Activated B cell treated with CpG ODN at 0.5 μM for 24 hours (primary cell): ENCODE data around the gene PDE3A. TPM values are rescaled to one million over a fixed set of nuclear protein-coding genes. Genes with fewer than 3 reads are reported as not detected.

Experiments used
- ATAC-seq: fragments of 200-7000 bp; cut with Tn5 transposase; one replicate; pipeline ENCODE4 v1.10.0; 2021; ENCODE audit warnings: low read depth, mild to moderate bottlenecking, moderate library complexity
- CTCF ChIA-PET: fragments of 350-600 bp; sonication (Branson Sonifier 250); formaldehyde crosslinking; loops from one replicate; lab custom pipeline; 2021; ENCODE audit warnings: antibody characterized with exemption; lab: Charles Lee
- POLR2A ChIA-PET: fragments of 350-600 bp; sonication (Branson Sonifier 250); formaldehyde crosslinking; loops from one replicate; lab custom pipeline; 2021; ENCODE audit warnings: antibody characterized with exemption; lab: Charles Lee
- DNase-seq: peaks from one replicate; pipeline ENCODE4 v3.0.0; 2022
- H3K27ac Mint-ChIP-seq: one replicate; pipeline ENCODE4 v1.8.0; 2020; ENCODE audit warnings: mixed read lengths
- H3K27me3 Mint-ChIP-seq: one replicate; pipeline ENCODE4 v1.8.0; 2021; ENCODE audit warnings: mixed read lengths
- H3K36me3 Mint-ChIP-seq: one replicate; pipeline ENCODE4 v1.8.0; 2021; ENCODE audit warnings: low read depth, mixed read lengths
- H3K4me1 Mint-ChIP-seq: one replicate; pipeline ENCODE4 v1.8.0; 2021; ENCODE audit warnings: mixed read lengths
- H3K4me3 Mint-ChIP-seq: one replicate; pipeline ENCODE4 v1.8.0; 2020; ENCODE audit warnings: mild to moderate bottlenecking, mixed read lengths
- H3K9me3 Mint-ChIP-seq: one replicate; pipeline ENCODE4 v1.8.0; 2020; ENCODE audit warnings: mixed read lengths
- intact Hi-C: fragments of 100-400 bp; cut with micrococcal nuclease; formaldehyde crosslinking; loops from one replicate; pipeline ENCODE4 v1.15.1; 2024
- total RNA-seq: library from RNA; stranded (reverse); gene quantifications from 2 replicates; pipeline ENCODE4 v1.2.3, GENCODE V29; 2022
- TF ChIP-seq, protein P1 (sequence below): fragments of 200-600 bp; IDR thresholded peaks from one replicate; pipeline ENCODE4 v1.8.0; 2022; ENCODE audit warnings: antibody characterized with exemption, mild to moderate bottlenecking

Gene PDE3A
- total RNA-seq, 1 donor from 2014 or later, result not detected

DNA sequence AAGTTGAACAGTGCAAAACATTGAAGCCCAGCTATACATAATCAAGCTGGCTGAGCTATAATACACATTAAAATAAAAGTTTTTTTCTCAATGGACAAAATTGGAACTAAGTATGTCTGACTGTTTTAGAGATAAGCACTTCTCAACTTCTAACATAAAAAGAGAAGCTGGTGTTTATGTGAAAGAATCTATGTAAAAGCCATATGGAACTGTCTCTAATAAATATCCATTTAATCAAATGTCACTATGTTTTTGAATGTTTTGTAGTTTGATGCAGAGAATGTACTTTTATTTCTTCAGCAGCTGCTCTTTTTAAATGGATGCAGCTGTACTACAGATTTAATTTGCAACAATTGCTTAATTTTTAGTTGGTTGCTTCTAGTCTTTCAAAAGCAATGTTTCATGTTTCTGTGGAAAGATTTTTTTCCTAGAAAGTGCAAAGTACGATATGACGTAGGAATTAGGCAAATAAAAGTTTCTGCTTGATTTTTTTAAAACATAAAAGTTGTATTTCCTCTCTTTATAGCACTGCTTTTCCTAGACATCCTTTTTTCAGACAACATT is 114.2 kb downstream of the PDE3A start:
- no peak overlapping the region for H3K27ac Mint-ChIP-seq
- H3K27me3 Mint-ChIP-seq, result no peaks in the 10 kb centered on the region
- TF ChIP-seq, protein P1, sequence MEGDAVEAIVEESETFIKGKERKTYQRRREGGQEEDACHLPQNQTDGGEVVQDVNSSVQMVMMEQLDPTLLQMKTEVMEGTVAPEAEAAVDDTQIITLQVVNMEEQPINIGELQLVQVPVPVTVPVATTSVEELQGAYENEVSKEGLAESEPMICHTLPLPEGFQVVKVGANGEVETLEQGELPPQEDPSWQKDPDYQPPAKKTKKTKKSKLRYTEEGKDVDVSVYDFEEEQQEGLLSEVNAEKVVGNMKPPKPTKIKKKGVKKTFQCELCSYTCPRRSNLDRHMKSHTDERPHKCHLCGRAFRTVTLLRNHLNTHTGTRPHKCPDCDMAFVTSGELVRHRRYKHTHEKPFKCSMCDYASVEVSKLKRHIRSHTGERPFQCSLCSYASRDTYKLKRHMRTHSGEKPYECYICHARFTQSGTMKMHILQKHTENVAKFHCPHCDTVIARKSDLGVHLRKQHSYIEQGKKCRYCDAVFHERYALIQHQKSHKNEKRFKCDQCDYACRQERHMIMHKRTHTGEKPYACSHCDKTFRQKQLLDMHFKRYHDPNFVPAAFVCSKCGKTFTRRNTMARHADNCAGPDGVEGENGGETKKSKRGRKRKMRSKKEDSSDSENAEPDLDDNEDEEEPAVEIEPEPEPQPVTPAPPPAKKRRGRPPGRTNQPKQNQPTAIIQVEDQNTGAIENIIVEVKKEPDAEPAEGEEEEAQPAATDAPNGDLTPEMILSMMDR, result no peak
- H3K4me1 Mint-ChIP-seq, result no peaks in the 10 kb centered on the region
- no peaks in the 10 kb centered on the region for H3K9me3 Mint-ChIP-seq
- ATAC-seq (no peak), DNase-seq (no peak)
- ChIA-PET CTCF (no interaction called here), POLR2A (no interaction called here)
- H3K4me3 Mint-ChIP-seq, result no peak overlapping the region
- intact Hi-C loops, result no loop called here
- H3K36me3 Mint-ChIP-seq, result no peaks in the 10 kb centered on the region

DNA sequence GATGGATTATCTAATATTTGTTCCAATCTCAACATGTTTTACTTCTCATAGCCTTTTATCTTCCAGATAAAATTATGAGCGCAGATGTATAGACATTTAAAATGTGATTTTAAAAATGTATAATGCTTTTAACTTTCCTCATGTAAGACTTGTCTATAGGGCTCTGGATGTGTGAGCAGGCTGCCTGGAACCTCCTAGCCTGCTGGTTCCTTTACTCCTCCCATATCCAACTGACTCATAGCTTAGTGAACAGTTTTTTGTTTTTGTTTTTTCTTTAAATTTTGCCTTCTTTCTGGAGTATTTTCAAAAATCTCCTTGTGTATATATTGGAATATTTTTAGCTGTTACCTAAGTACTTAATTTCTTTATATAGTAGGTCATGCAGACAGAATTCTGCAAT is 115.4 kb downstream of the PDE3A start:
- CTCF ChIA-PET, result no interaction called here
- Mint-ChIP-seq H3K4me1 (no peaks in the 10 kb centered on the region), H3K9me3 (no peaks in the 10 kb centered on the region), H3K27ac (no peak overlapping the region), H3K4me3 (no peak overlapping the region), H3K36me3 (no peaks in the 10 kb centered on the region), H3K27me3 (no peaks in the 10 kb centered on the region)
- no peak for DNase-seq
- no peak for ATAC-seq
- intact Hi-C loops, result no loop called here
- POLR2A ChIA-PET, result no interaction called here
- TF ChIP-seq, protein P1, result no peak

DNA sequence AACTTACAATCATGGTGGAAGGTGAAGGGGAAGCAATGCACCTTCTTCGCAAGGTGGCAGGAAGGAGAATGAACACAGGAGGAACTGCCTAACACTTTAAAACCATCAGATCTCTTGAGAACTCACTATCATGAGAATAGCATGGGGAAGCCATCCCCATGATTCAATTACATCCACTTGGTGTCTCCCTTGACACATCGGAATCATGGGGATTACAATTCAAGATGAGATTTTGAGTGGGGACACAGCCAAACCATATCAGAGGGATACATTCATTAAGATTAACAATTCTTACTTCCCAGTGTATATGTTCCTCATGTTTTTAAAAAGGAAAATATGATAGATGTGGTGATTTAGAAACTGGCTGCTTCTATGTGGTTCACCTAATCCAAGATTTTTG is 117.9 kb downstream of the PDE3A start:
- no peaks in the 10 kb centered on the region for H3K9me3 Mint-ChIP-seq
- CTCF ChIA-PET, result no interaction called here

DNA sequence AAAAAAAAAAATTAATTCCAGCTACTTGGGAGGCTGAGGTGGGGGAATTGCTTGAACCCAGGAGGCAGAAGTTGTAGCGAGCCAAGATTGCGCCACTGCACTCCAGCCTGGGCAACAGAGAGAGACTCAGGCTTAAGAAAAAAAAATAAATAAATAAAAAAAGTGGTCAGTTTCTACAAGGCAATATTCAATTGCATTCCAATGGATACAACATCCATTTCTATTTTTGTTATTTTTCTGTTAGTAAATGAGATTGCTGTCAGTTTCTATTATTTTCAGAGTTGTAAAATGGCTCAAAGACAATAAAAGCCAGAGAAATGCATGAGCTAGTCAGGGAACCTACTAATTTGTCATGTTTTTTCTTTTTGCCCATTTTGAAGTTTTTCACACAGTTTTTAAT is 119.2 kb downstream of the PDE3A start:
- TF ChIP-seq, protein P1, result no peak
- POLR2A ChIA-PET, result no interaction called here
- intact Hi-C loops, result no loop called here
- CTCF ChIA-PET, result no interaction called here
- Mint-ChIP-seq H3K36me3 (no peaks in the 10 kb centered on the region), H3K4me3 (no peak overlapping the region), H3K4me1 (no peaks in the 10 kb centered on the region), H3K27ac (no peak overlapping the region), H3K9me3 (no peaks in the 10 kb centered on the region), H3K27me3 (no peaks in the 10 kb centered on the region)
- DNase-seq (no peak), ATAC-seq (no peak)

More for the DNA sequence above, 117.9 kb downstream of the PDE3A start:
- DNase-seq (no peak), ATAC-seq (no peak)
- Mint-ChIP-seq H3K4me3 (no peak overlapping the region), H3K27ac (no peak overlapping the region), H3K36me3 (no peaks in the 10 kb centered on the region), H3K4me1 (no peaks in the 10 kb centered on the region), H3K27me3 (no peaks in the 10 kb centered on the region)
- POLR2A ChIA-PET, result no interaction called here
- TF ChIP-seq, protein P1, result no peak
- intact Hi-C loops, result no loop called here

DNA sequence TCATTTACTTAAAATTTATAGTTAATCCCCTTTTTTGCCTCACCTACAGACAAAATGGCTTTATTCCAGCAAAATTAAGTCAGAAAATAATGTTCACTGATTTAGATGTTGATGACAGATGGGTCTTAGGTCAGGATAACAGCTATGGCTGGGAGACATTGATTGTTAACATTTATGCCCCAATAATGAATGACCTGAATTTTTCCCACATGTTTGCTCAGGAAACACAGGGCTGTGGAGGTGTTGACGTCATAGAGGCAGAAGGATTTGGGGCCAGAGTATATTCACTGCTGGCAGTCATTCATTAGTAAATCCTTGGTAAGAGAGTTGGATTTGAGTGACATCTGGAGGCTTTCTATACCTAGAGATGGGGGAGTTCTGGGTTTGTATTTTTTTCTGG is 121.3 kb downstream of the PDE3A start:
- no peak for ATAC-seq
- Mint-ChIP-seq H3K27me3 (no peaks in the 10 kb centered on the region), H3K4me3 (no peak overlapping the region), H3K4me1 (no peaks in the 10 kb centered on the region), H3K36me3 (no peaks in the 10 kb centered on the region), H3K9me3 (no peaks in the 10 kb centered on the region), H3K27ac (no peak overlapping the region)
- intact Hi-C loops, result no loop called here
- DNase-seq, result no peak
- CTCF ChIA-PET, result no interaction called here
- POLR2A ChIA-PET, result no interaction called here
- TF ChIP-seq, protein P1, result no peak
